Sciatic nerve (tissue), 2 donors: ENCODE data around the gene APBA2. TPM values are rescaled to one million over a fixed set of nuclear protein-coding genes. Genes with fewer than 3 reads are reported as not detected.

Experiments
- ATAC-seq: fragments of 200-7000 bp; cut with Tn5 transposase; one replicate; pipeline ENCODE4 v1.9.1; 2020; ENCODE audit warnings: mild to moderate bottlenecking, moderate library complexity
- DNase-seq: peaks from one replicate; pipeline ENCODE4 v3.0.0-alpha.2; 2020; ENCODE audit warnings: low spot score
- intact Hi-C: fragments of 100-400 bp; cut with DNase I; formaldehyde crosslinking; loops from one replicate; pipeline ENCODE4 v1.14.2; 2022
- total RNA-seq: library from RNA; stranded (reverse); fragmentation: NEBNext Ultra II Directional; extraction: Animal tissue kit (Norgen Biotek cat#: 25700); gene quantifications from one replicate; pipeline ENCODE4 v1.2.1, GENCODE V29; 2021
- donor health status: DM: no; HTN: no; CAD: no.
- donor health status: DM: no; HTN: no; CAD: no.

APBA2 gene
- total RNA-seq, 1 donor from 2014 or later = 3.5 TPM

DNA sequence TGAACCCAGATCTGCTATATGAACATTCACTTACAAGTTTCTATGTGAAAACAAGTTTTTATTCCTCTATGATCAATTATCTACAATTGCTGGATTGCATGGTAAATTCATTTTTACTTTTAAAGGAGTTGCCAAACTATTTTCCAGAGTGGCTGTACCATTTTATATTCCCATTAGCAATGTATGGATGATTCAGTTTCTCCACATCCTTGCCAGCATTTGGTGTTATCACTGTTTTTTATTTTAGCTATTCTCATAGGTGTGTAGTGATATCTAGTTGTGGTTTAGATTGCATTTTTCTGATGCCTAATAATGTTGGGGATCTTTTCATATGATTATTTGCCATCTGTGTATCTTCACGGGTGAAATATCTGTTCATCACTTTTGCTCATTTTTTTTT lies 78.3 kb downstream of the APBA2 start:
- intact Hi-C loops = no loop called here
- ATAC-seq = no peak
- no peak for DNase-seq

DNA sequence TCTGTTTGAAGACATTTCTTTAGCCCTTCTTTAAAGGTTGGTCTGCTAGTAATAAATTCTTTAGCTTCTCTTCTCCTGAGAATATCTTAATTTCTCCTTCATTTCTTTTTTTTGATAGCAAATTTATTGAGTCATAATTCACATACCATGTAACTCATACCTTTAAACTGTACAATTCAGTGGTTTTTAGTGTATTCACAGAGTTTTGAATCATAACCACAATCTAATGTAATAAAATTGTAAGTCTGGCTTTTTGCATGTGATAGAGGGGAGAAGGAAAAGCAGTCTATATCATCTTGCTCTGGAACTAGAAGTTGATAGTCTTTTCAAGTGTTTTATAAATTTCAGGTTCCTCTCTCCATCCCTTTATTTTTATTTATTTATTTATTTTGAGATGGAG lies 81.3 kb downstream of the APBA2 start:
- intact Hi-C loops = no loop called here
- DNase-seq (no peak), ATAC-seq (no peak)

- ATAC-seq = no peak
- DNase-seq = no peak
- intact Hi-C loops = no loop called here
Measured at GRCh38 chr15:28967990-28968389, 82.2 kb downstream of the APBA2 start.

- intact Hi-C loops = no loop called here
- DNase-seq (no peak), ATAC-seq (no peak)
Measured at GRCh38 chr15:28969511-28970085, 83.8 kb downstream of the APBA2 start.

DNA sequence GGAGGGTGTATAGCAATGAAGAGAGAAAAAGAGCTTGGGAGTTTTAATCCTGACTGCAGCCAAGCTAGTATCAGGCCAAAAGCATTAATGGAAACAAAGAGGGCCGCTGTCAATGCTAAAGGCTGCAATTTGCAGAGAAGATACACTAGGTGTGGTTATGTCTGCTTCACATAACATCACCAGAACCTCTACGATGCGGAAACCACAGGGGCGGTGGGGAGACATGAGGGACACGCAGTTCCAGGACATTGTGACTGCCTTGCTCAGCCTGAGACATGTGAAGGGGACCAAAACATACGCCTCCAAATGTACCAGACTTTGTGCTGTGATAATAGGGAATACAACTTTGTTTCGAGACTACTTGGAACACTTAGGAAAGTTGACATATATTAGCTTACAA lies 88.4 kb downstream of the APBA2 start:
- no peak for ATAC-seq
- DNase-seq = no peak
- intact Hi-C loops = no loop called here

DNA sequence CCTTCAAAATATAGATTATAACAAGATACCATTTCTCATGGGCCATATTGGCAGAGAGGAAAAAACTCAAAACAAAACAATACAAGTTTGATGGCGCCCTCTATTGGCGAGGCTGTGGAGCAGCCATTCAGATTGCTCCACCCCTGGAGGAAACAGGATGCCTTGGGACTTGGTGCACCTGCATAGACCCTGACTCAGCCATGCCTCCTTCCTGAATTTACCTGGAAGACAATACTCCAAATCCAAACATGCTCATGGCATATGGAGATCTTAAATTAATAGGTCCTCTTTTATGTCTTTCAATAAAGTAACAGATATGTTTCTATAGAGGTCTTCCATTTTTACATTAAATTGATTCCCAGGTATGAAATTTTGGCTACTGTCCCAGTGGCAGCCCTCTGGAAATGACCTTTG lies 90.0 kb downstream of the APBA2 start:
- DNase-seq = no peak
- intact Hi-C loops = no loop called here
- ATAC-seq = no peak

GRCh38 chr15:28977377-28978010 lies 91.7 kb downstream of the APBA2 start:
- intact Hi-C loops = no loop called here
- DNase-seq (no peak), ATAC-seq (no peak)

DNA sequence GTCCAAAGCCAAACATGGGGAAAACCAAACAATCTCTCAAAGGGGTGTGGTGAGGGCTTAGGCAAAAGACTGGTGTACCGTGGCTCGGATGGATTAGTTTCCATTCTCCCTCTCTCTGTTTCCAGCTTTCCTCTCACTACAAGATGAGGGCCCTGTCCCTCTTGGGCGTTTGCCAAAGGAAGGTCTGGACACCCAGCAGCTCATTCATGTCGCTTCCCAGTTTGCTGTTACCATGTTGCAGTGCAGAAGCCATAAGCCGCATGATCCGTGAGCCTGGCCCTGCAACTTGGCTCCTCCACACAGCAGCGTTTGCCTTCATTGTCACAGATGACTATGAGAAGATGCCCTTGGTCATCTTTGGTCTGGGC lies 92.2 kb downstream of the APBA2 start:
- DNase-seq = no peak
- intact Hi-C loops = no loop called here
- ATAC-seq = no peak

- intact Hi-C loops = no loop called here
- DNase-seq = no peak
- no peak for ATAC-seq
Measured at GRCh38 chr15:28978661-28979060, 92.9 kb downstream of the APBA2 start.

DNA sequence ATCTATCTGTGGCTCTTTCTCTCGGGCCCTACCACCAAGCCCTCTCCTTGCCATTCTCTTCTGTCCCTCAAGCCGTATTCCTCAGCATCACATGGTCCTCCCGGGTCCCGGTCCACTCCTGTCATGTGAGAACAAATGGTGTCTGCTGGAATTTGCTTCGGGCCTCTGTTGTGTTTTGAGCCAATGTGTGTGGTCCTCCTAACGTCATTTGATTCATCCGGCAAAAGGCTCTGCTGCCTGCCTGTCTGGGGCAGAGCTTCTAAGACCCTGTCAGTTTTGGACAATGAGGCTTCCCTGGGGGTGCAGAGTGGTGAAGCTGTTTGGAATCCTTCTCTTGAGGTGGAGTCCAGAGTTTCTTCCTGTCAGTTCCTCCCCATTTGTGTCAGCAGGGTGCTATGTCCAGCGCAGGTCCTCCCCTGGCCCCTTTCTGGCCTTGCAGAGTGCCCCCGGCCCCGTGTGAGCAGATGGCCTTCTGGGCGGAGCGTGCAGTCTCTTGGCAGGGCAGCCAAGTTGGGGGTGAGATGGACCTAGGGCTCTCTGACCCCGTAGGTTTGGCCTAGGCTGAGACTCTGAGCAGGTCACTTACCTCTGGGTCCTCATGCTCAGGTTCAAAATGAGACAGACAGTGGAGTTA lies 93.6 kb downstream of the APBA2 start:
- ATAC-seq = peak; percentile 42
- no peak for DNase-seq
- intact Hi-C loops = no loop called here

GRCh38 chr15:28980709-28981350 lies 95.1 kb downstream of the APBA2 start:
- ATAC-seq (no peak), DNase-seq (no peak)
- intact Hi-C loops = no loop called here

GRCh38 chr15:28981351-28981720 lies 95.6 kb downstream of the APBA2 start:
- intact Hi-C loops = no loop called here
- ATAC-seq (no peak), DNase-seq (no peak)

DNA sequence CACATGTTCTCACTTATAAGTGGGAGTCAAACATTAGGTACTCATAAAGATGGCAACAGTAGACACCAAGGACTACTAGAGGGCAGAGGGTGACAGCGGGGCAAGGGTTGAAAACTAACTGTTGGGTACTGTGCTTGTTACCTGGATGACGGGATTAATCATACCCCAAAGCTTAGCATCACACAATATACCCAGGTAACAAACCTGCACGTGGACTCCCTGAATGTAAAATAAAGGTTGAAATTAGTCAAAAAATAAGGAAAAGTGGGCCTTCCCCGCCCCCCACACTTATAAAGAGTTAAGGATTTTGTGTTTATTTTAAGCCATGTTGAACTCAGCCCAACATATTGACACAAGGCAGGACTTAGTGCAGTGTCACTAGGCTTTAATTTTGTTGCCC lies 96.1 kb downstream of the APBA2 start:
- DNase-seq = no peak
- ATAC-seq = no peak
- intact Hi-C loops = no loop called here

DNA sequence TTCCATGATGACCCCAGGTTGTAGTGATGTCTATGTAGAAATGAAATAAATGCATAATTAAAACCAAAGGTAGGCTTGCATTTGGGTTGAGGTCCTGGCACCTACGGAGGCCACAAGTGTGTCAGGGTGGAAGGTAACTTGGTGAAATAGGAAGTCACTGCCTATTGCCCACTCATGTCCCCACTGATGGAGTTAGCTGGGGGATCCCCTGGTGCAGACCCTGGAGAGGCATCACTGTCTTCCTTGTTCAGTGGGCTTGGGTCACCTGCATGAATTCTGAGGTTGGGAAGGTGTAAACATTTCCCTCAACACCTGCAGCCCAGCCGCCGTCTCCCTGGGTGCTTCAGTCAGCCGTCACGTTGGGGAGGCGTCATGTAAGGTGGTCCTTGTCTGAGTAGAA lies 97.1 kb downstream of the APBA2 start:
- intact Hi-C loops = no loop called here
- no peak for ATAC-seq
- DNase-seq = no peak

GRCh38 chr15:28983432-28984311 lies 97.9 kb downstream of the APBA2 start:
- DNase-seq (no peak), ATAC-seq (no peak)
- intact Hi-C loops = no loop called here

DNA sequence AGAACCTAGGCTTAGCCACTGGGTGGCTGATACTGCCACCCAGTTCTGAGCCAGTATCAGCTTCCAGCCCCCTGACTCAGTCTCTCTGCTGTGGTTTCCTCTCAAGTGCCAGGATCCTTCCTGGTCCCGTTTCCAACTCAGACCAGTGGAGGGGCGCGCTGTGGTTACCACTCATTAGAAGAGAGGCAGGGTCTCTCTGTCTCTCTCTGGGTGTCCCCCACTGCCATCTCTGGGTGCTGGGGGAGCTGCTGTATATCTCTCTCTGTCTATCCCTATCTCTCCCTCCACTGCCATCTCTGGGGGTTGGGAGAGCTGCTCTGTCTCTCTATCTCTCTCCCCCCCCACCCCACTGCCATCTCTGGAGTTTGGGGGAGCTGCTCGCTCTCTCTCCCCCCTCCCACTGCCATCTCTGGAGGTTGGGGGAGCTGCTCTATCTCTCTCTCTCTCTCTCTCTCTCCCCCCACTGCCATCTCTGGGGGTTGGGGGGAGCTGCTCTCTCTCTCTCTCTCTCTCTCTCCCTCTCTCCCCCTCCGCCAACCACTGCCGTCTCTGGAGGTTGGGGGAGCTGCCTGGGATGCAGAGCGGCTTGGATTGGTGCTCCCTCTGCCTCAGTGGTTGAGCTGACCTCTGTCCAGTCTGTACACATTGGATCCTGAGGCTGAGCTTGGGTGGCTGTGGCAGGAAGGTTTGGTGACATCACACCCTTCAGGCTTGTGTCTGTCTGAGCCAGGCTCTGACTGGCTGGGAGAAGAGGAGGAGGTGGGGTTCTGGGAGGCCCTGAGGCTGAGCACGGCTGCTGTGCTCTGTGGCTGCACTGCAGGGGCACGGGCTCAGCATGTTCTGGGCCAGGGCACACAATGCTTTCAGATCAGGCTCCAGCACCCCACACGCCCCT lies 98.9 kb downstream of the APBA2 start:
- DNase-seq (no peak), ATAC-seq (peak; percentile 92)
- intact Hi-C loops = no loop called here

GRCh38 chr15:28985316-28985645 lies 99.5 kb downstream of the APBA2 start:
- ATAC-seq (peak; percentile 13), DNase-seq (no peak)

DNA sequence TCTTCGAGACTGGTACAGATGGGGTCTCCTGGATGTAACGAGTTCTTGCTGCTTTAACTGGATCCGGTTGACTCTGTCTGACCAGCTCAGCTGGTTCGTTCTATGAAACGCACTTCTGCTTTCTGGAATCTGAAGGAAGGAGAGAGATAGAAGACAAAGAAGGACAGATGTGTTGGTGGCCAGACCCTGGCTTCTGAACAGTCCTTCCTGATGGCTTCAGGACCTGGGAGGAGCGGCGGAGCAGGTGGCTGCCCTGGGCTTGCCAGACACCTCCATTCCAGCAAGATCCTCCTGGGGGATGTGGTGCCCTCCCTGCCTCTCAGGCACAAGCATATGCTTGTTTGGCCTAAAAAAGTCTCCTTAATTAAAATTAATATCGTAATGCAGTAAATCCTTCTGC lies 99.9 kb downstream of the APBA2 start:
- ATAC-seq (no peak), DNase-seq (no peak)
- intact Hi-C loops = no loop called here

More at GRCh38 chr15:28985316-28985645, 99.5 kb downstream of the APBA2 start:
- intact Hi-C loops = no loop called here

GRCh38 chr15:28986108-28986507 lies 100.3 kb downstream of the APBA2 start:
- ATAC-seq (no peak), DNase-seq (no peak)
- intact Hi-C loops = no loop called here
